Measurements from ENCODE around the gene EIF5. TPM values are rescaled to one million over a fixed set of nuclear protein-coding genes. Genes with fewer than 3 reads are reported as not detected.
A peak's percentile ranks its signal among the peaks of the same experiment; 100 is the strongest.

EIF5 gene
- total and polyA plus RNA-seq, 10 donors = 31.9 to 261 (median 202) TPM

GRCh38 chr14:103337794-103338193 lies 3.8 kb downstream of the EIF5 start:
- H3K27me3 ChIP-seq (replicated peaks in 1 of 7) = no peaks in the 10 kb centered on the region
- H3K27ac ChIP-seq = peak overlapping the region in 1 of 8 donors; percentile 28
- no peak overlapping the region for H3K4me3 ChIP-seq
- intact Hi-C loops (cut with DNase I; ENCODE audit: low total_unique reads) = no loop called here
- H3K9me3 ChIP-seq = no peaks in the 10 kb centered on the region
- peaks cover 12 to 76% (median 74%) of the 10 kb centered on the region in 6 donors for H3K36me3 ChIP-seq
- 82 to 94% (median 91%) methylated on average over 3 of the region's 3 CpGs for WGBS, 5 donors
- peaks cover 19 to 84% (median 54%) of the 10 kb centered on the region in 6 donors for H3K4me1 ChIP-seq
- TF ChIP-seq POLR2AphosphoS5 (IDR thresholded peaks at IDR 0.05) (no peak), CTCF (IDR thresholded peaks at IDR 0.05 in 8 of 11, conservative IDR thresholded peaks at IDR 0.05 in 3 of 11) (no peak)
- DNase-seq = no peak

- intact Hi-C loops (cut with DNase I; ENCODE audit: low total_unique reads) = no loop called here
- WGBS, 5 donors = 81 to 94% (median 84%) methylated on average over 6 of the region's 6 CpGs
- H3K4me3 ChIP-seq = no peak overlapping the region
- peaks cover 12 to 94% (median 92%) of the 10 kb centered on the region in 6 donors for H3K36me3 ChIP-seq
- H3K4me1 ChIP-seq = peaks cover 19 to 77% (median 47%) of the 10 kb centered on the region in 6 donors
- no peak for DNase-seq
- H3K27me3 ChIP-seq (replicated peaks in 1 of 7) = no peaks in the 10 kb centered on the region
- H3K9me3 ChIP-seq = no peaks in the 10 kb centered on the region
- H3K27ac ChIP-seq = no peak overlapping the region
- no peak for TF ChIP-seq POLR2AphosphoS5 (IDR thresholded peaks at IDR 0.05)
- no peak for TF ChIP-seq POLR2A (IDR thresholded peaks at IDR 0.05)
- TF ChIP-seq CTCF (IDR thresholded peaks at IDR 0.05 in 8 of 11, conservative IDR thresholded peaks at IDR 0.05 in 3 of 11) = no peak
Measured at GRCh38 chr14:103339561-103339960, 5.5 kb downstream of the EIF5 start.

GRCh38 chr14:103340480-103341212 lies 6.6 kb downstream of the EIF5 start:
- WGBS, 5 donors = 84 to 92% (median 87%) methylated on average over 6 of the region's 6 CpGs
- Histone ChIP-seq H3K36me3 (peaks cover 12 to 99% (median 97%) of the 10 kb centered on the region in 6 donors), H3K9me3 (no peaks in the 10 kb centered on the region), H3K27me3 (replicated peaks in 1 of 7) (no peaks in the 10 kb centered on the region), H3K4me1 (peaks cover 15 to 70% (median 41%) of the 10 kb centered on the region in 6 donors), H3K27ac (no peak overlapping the region), H3K4me3 (no peak overlapping the region)
- intact Hi-C loops (cut with DNase I; ENCODE audit: low total_unique reads) = loop anchor here (5.0 kb wide), 1 partner anchor 52 kb away; no protein-coding TSS in a partner anchor
- DNase-seq = no peak
- no peak for TF ChIP-seq POLR2A (IDR thresholded peaks at IDR 0.05)

GRCh38 chr14:103341250-103342129 lies 7.5 kb downstream of the EIF5 start:
- no peak for TF ChIP-seq CTCF (IDR thresholded peaks at IDR 0.05 in 8 of 11, conservative IDR thresholded peaks at IDR 0.05 in 3 of 11)
- TF ChIP-seq POLR2A (IDR thresholded peaks at IDR 0.05) = no peak
- TF ChIP-seq POLR2AphosphoS5 (IDR thresholded peaks at IDR 0.05) = no peak
- WGBS, 5 donors = 76 to 89% (median 83%) methylated on average over 5 of the region's 5 CpGs
- no peak for DNase-seq
- no peaks in the 10 kb centered on the region for H3K27me3 ChIP-seq (replicated peaks in 1 of 7)
- H3K36me3 ChIP-seq = peaks cover 9 to 90% (median 88%) of the 10 kb centered on the region in 6 donors
- H3K9me3 ChIP-seq = no peaks in the 10 kb centered on the region
- H3K27ac ChIP-seq = no peak overlapping the region
- H3K4me1 ChIP-seq = peaks cover 7 to 61% (median 32%) of the 10 kb centered on the region in 6 donors
- no peak overlapping the region for H3K4me3 ChIP-seq
- intact Hi-C loops (cut with DNase I; ENCODE audit: low total_unique reads) = loop anchor here (5.0 kb wide), 1 partner anchor 51 kb away; no protein-coding TSS in a partner anchor
